A549 (cell line): ENCODE results near the gene TSHZ3. TPM values are rescaled to one million over a fixed set of nuclear protein-coding genes. Genes with fewer than 3 reads are reported as not detected.

Source experiments
- ATAC-seq, 2 experiments: fragments of 200-7000 bp in 1 of 2; fragments of >200 bp in 1 of 2; cut with Nextera tagmentation in 1 of 2; cut with Tn5 transposase in 1 of 2; 3 replicates each; pipeline versions ENCODE4 v1.8.0 to v1.9.1; 2018 to 2020; ENCODE audit warnings: mild to moderate bottlenecking in 1 of 2, moderate library complexity in 1 of 2
- CTCF ChIA-PET: fragments of 300-600 bp; sonication (Branson Sonifier 250); formaldehyde crosslinking; extraction: SDS; loops from one replicate; lab custom pipeline; 2021; ENCODE audit warnings: antibody characterized with exemption, inconsistent platforms; lab: Yijun Ruan, JAX
- POLR2A ChIA-PET: fragments of 350-600 bp; formaldehyde crosslinking; extraction: SDS; loops from one replicate; lab custom pipeline; 2021; ENCODE audit warnings: antibody characterized with exemption, inconsistent platforms; lab: Yijun Ruan, JAX
- DNase-seq, 2 experiments: peaks; one replicate each; pipeline versions ENCODE4 v3.0.0 to v3.0.0-alpha.2; 2011 to 2016; ENCODE audit warnings: low read depth in 1 of 2, low spot score in 1 of 2
- FAIRE-seq: peaks from 2 replicates; lab custom pipeline; 2011; peaks lifted over from hg19 to GRCh38; lab: Jason Lieb, UNC
- H3K27ac ChIP-seq, 2 experiments: fragments of >200 bp; sonication (Bioruptor Twin); formaldehyde crosslinking; 3 replicates each; pipeline ENCODE4 v1.5.1; 2016 to 2017
- H3K4me1 ChIP-seq: fragments of >200 bp; sonication (Bioruptor Twin); formaldehyde crosslinking; 3 replicates; pipeline ENCODE4 v1.6.1; 2016
- H3K4me2 ChIP-seq: fragments of >200 bp; sonication (Bioruptor Twin); formaldehyde crosslinking; 3 replicates; pipeline ENCODE4 v1.6.1; 2016
- H3K4me3 ChIP-seq: fragments of >200 bp; sonication (Bioruptor Twin); formaldehyde crosslinking; 3 replicates; pipeline ENCODE4 v1.5.1; 2016
- H3K9me3 ChIP-seq: fragments of >200 bp; sonication (Bioruptor Twin); formaldehyde crosslinking; 3 replicates; pipeline ENCODE4 v1.6.1; 2016
- CEBPB ChIP-seq, 2 experiments: fragments of >200 bp in 1 of 2; sonication (Bioruptor Twin) in 1 of 2; formaldehyde crosslinking in 1 of 2; IDR thresholded peaks; 2 replicates each; pipeline ENCODE4 v1.6.1; 2012 to 2016
- CTCF ChIP-seq: fragments of >200 bp; sonication (Bioruptor Twin); formaldehyde crosslinking; IDR thresholded peaks from 3 replicates; pipeline ENCODE4 v1.5.1; 2016
- EP300 ChIP-seq, 2 experiments: fragments of >200 bp; sonication (Bioruptor Twin); formaldehyde crosslinking; IDR thresholded peaks; 2 replicates in 1 of 2; 3 replicates in 1 of 2; pipeline ENCODE4 v1.6.1; 2016 to 2017
- FOSB ChIP-seq: fragments of 250-450 bp; sonication (Bioruptor Pico); IDR thresholded peaks from 2 replicates; pipeline ENCODE4 v1.5.0; 2020; ENCODE audit warnings: mild to moderate bottlenecking, moderate library complexity
- FOSL2 ChIP-seq, 2 experiments: fragments of 450-650 bp in 1 of 2; fragments of >200 bp in 1 of 2; sonication (Bioruptor Twin) in 1 of 2; formaldehyde crosslinking; IDR thresholded peaks; 2 replicates each; pipeline versions ENCODE4 v1.5.0 to v1.6.1; 2016 to 2020; ENCODE audit warnings: mild to moderate bottlenecking in 1 of 2, moderate library complexity in 1 of 2
- GATA3 ChIP-seq: IDR thresholded peaks from 2 replicates; pipeline ENCODE4 v1.6.1; 2012; ENCODE audit warnings: borderline replicate concordance
- HMGXB4 ChIP-seq: fragments of 250-450 bp; sonication (Bioruptor Pico); IDR thresholded peaks from 2 replicates; pipeline ENCODE4 v1.5.0; 2021; ENCODE audit warnings: mild to moderate bottlenecking, moderate library complexity, borderline replicate concordance
- HOXB13 ChIP-seq: fragments of 250-450 bp; sonication (Bioruptor Pico); IDR thresholded peaks from 2 replicates; pipeline ENCODE4 v1.5.0; 2020; ENCODE audit warnings: low read depth, mild to moderate bottlenecking, moderate library complexity
- JUNB ChIP-seq: fragments of >200 bp; sonication (Bioruptor Twin); formaldehyde crosslinking; IDR thresholded peaks from 2 replicates; pipeline ENCODE4 v1.6.1; 2016
- KDM5A ChIP-seq: fragments of 200-600 bp; sonication (generic); IDR thresholded peaks from 2 replicates; pipeline ENCODE4 v1.6.1; 2016; ENCODE audit warnings: antibody characterized with exemption, mild to moderate bottlenecking
- MYC ChIP-seq: IDR thresholded peaks from 2 replicates; pipeline ENCODE4 v1.6.1; 2012; ENCODE audit warnings: mild to moderate bottlenecking, inconsistent platforms, low read length, improper control_type of control experiment, borderline replicate concordance
- NFE2L2 ChIP-seq: fragments of 150-350 bp; conservative IDR thresholded peaks from 2 replicates; pipeline ENCODE4 v1.6.1; 2014; ENCODE audit warnings: low read length
- PHF8 ChIP-seq: fragments of 200-600 bp; sonication (generic); IDR thresholded peaks from 2 replicates; pipeline ENCODE4 v1.6.1; 2016; ENCODE audit warnings: low read depth, mild to moderate bottlenecking, antibody characterized with exemption, moderate library complexity, borderline replicate concordance
- POLR2AphosphoS2 ChIP-seq: conservative IDR thresholded peaks from 2 replicates; pipeline ENCODE4 v1.6.1; 2012; ENCODE audit warnings: low read length, improper control_type of control experiment, inconsistent platforms
- RFX5 ChIP-seq: fragments of 450-650 bp; IDR thresholded peaks from 2 replicates; pipeline ENCODE4 v1.7.1; 2014; ENCODE audit warnings: antibody characterized with exemption, mild to moderate bottlenecking, moderate library complexity
- RNF2 ChIP-seq: fragments of 200-600 bp; sonication (generic); IDR thresholded peaks from 2 replicates; pipeline ENCODE4 v1.6.1; 2016; ENCODE audit warnings: low read depth, mild to moderate bottlenecking, antibody characterized with exemption, moderate library complexity, borderline replicate concordance
- TFCP2L1 ChIP-seq: fragments of 250-450 bp; sonication (Bioruptor Pico); IDR thresholded peaks from 2 replicates; pipeline ENCODE4 v1.5.0; 2021; ENCODE audit warnings: mild to moderate bottlenecking
- ZFP36 ChIP-seq: fragments of 450-650 bp; IDR thresholded peaks from 2 replicates; pipeline ENCODE4 v1.6.1; 2014; ENCODE audit warnings: borderline replicate concordance; ENCODE audit not compliant: partially characterized antibody
- ZSCAN20 ChIP-seq: fragments of 250-450 bp; sonication (Bioruptor Pico); IDR thresholded peaks from 2 replicates; pipeline ENCODE4 v1.8.0; 2022; ENCODE audit warnings: mild to moderate bottlenecking, moderate library complexity
- WGBS: methylation state at CpG from one replicate; pipeline ENCODE4 v1.1.6; 2017; ENCODE audit errors: missing lambda C conversion rate; 5-methylcytosine and 5-hydroxymethylcytosine counted together
- polyA plus RNA-seq, 4 experiments: library from polyadenylated mRNA; depleted of rRNA in 3 of 4; stranded (reverse); fragments of >200 nt; fragmentation: RNase III in 1 of 4; extraction: RNeasy Plus Mini Kit Qiagen cat#74134 plus additional on column Dnase treatment in 1 of 4; gene quantifications; 2 replicates in 3 of 4; 3 replicates in 1 of 4; pipeline ENCODE4 v1.2.3, GENCODE V29; 2011 to 2017
- TF ChIP-seq, protein P1 (sequence below): fragments of 150-350 bp; IDR thresholded peaks from 2 replicates; pipeline ENCODE4 v1.6.1; 2014; ENCODE audit warnings: low read depth, mild to moderate bottlenecking, low read length
- TF ChIP-seq, protein P2 (sequence below): fragments of >200 bp; sonication (Bioruptor Twin); formaldehyde crosslinking; IDR thresholded peaks from 3 replicates; pipeline ENCODE4 v1.6.1; 2016

The TSHZ3 gene
- polyA plus RNA-seq, 2 of the 4 experiments (the other 2 are of a cell fraction) = 0.92 to 2.0 TPM

- TF ChIP-seq HMGXB4 (CRISPR knock-in tag) (no peak), CTCF (no peak), GATA3 (no peak), FOSB (no peak), TFCP2L1 (CRISPR knock-in tag) (no peak), PHF8 (no peak), HOXB13 (CRISPR knock-in tag) (no peak), POLR2AphosphoS2 (no peak)
- TF ChIP-seq, protein P1, sequence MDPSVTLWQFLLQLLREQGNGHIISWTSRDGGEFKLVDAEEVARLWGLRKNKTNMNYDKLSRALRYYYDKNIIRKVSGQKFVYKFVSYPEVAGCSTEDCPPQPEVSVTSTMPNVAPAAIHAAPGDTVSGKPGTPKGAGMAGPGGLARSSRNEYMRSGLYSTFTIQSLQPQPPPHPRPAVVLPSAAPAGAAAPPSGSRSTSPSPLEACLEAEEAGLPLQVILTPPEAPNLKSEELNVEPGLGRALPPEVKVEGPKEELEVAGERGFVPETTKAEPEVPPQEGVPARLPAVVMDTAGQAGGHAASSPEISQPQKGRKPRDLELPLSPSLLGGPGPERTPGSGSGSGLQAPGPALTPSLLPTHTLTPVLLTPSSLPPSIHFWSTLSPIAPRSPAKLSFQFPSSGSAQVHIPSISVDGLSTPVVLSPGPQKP = no peak
Measured at GRCh38 chr19:31286491-31286890, 62.7 kb downstream of the TSHZ3 start (continued).

DNA sequence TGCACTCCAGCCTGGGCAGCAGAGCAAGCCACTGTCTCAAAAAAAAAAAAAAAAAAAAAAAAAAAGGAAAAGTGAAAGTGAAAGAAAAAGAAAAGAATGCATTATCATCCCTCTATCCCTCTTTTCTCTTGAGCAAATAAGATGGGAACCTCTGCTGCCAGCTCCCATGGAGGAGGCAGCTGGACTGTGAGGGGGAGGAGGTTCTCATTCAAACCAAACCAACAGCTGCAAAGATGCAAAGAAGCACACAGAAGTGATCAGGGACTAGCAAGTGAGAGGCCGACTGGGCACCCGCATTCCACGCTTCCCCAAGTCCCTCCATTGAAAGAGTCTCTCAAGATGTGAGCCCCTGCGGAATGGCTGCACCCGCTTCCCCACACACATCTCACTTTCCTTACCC is 63.5 kb downstream of the TSHZ3 start:
- H3K27ac ChIP-seq = no peak overlapping the region
- DNase-seq = no peak
- no peak overlapping the region for H3K4me3 ChIP-seq
- TF ChIP-seq PHF8 = no peak
- TF ChIP-seq MYC = no peak
- no peak for TF ChIP-seq CEBPB (IDR thresholded peaks at IDR 0.05)
- TF ChIP-seq ZFP36 = no peak
- no peak for TF ChIP-seq EP300 (IDR thresholded peaks at IDR 0.05)
- no peak for TF ChIP-seq CTCF
- TF ChIP-seq RNF2 = no peak
- no peak for TF ChIP-seq GATA3
- TF ChIP-seq JUNB = no peak
- TF ChIP-seq RFX5 = no peak
- TF ChIP-seq HMGXB4 (CRISPR knock-in tag) = no peak
- TF ChIP-seq ZSCAN20 = no peak
- TF ChIP-seq, protein P2, sequence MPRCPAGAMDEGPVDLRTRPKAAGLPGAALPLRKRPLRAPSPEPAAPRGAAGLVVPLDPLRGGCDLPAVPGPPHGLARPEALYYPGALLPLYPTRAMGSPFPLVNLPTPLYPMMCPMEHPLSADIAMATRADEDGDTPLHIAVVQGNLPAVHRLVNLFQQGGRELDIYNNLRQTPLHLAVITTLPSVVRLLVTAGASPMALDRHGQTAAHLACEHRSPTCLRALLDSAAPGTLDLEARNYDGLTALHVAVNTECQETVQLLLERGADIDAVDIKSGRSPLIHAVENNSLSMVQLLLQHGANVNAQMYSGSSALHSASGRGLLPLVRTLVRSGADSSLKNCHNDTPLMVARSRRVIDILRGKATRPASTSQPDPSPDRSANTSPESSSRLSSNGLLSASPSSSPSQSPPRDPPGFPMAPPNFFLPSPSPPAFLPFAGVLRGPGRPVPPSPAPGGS = no peak
- TF ChIP-seq NFE2L2 = no peak
- no peak for TF ChIP-seq KDM5A
- no peak for TF ChIP-seq FOSL2 (IDR thresholded peaks at IDR 0.05)
- no peak for TF ChIP-seq FOSL2 (CRISPR knock-in tag; IDR thresholded peaks at IDR 0.05)
- TF ChIP-seq, all 56 proteins: peak for 0
- H3K4me2 ChIP-seq = peak overlapping the region; percentile 7; the same call in 2 of the 3 replicates
- CTCF ChIA-PET = no interaction called here
- H3K9me3 ChIP-seq = no peaks in the 10 kb centered on the region
- H3K4me1 ChIP-seq = no peaks in the 10 kb centered on the region
- ATAC-seq (no peak), FAIRE-seq (no peak)
- POLR2A ChIA-PET = no interaction called here
- WGBS = 57% methylated on average over 5 of the region's 5 CpGs
